ENCODE measurements around the gene MRPS9. TPM values are rescaled to one million over a fixed set of nuclear protein-coding genes. Genes with fewer than 3 reads are reported as not detected.

MRPS9 gene
- total RNA-seq, 4 donors from 2014 or later = 34.9 to 79.5 (median 38.6) TPM

- peaks cover 0 to 3% of the 10 kb centered on the region in 2 donors for H3K4me1 ChIP-seq
- peaks cover 26 to 34% (median 30%) of the 10 kb centered on the region in 3 donors for H3K27me3 ChIP-seq
- H3K36me3 ChIP-seq = no peaks in the 10 kb centered on the region
- no peak overlapping the region for H3K4me3 ChIP-seq
- ATAC-seq (no peak), DNase-seq (no peak)
- no peak overlapping the region for H3K27ac ChIP-seq
- intact Hi-C loops (cut with DNase I; ENCODE audit: low total_unique reads) = no loop called here
- TF ChIP-seq POLR2A (IDR thresholded peaks at IDR 0.05) (no peak), CTCF (IDR thresholded peaks at IDR 0.05 in 4 of 5, conservative IDR thresholded peaks at IDR 0.05 in 1 of 5) (no peak)
- no peaks in the 10 kb centered on the region for H3K9me3 ChIP-seq
- in situ Hi-C loops (cut with MboI; ENCODE audit: low sequenced_read_pairs in 4 of 4) = no loop called here
Measured at GRCh38 chr2:105143094-105143466, 105.2 kb downstream of the MRPS9 start.

GRCh38 chr2:105143467-105144151 is 105.7 kb downstream of the MRPS9 start:
- no peak for DNase-seq
- Histone ChIP-seq H3K27ac (no peak overlapping the region), H3K36me3 (no peaks in the 10 kb centered on the region), H3K4me1 (peaks cover 0 to 3% of the 10 kb centered on the region in 2 donors), H3K27me3 (peaks cover 26 to 34% (median 30%) of the 10 kb centered on the region in 3 donors), H3K4me3 (peak overlapping the region in 1 of 4 donors; percentile 17), H3K9me3 (no peaks in the 10 kb centered on the region)
- TF ChIP-seq POLR2A (IDR thresholded peaks at IDR 0.05) (no peak), CTCF (IDR thresholded peaks at IDR 0.05 in 4 of 5, conservative IDR thresholded peaks at IDR 0.05 in 1 of 5) (no peak)
- intact Hi-C loops (cut with DNase I; ENCODE audit: low total_unique reads) (no loop called here), in situ Hi-C loops (cut with MboI; ENCODE audit: low sequenced_read_pairs in 4 of 4) (no loop called here)
- no peak for ATAC-seq

GRCh38 chr2:105144152-105144940 is 106.5 kb downstream of the MRPS9 start:
- ATAC-seq (no peak), DNase-seq (no peak)
- H3K27ac ChIP-seq = no peak overlapping the region
- H3K4me3 ChIP-seq = no peak overlapping the region
- intact Hi-C loops (cut with DNase I; ENCODE audit: low total_unique reads) = no loop called here
- peaks cover 0 to 3% of the 10 kb centered on the region in 2 donors for H3K4me1 ChIP-seq
- in situ Hi-C loops (cut with MboI; ENCODE audit: low sequenced_read_pairs in 4 of 4) = no loop called here
- no peaks in the 10 kb centered on the region for H3K36me3 ChIP-seq
- no peaks in the 10 kb centered on the region for H3K9me3 ChIP-seq
- H3K27me3 ChIP-seq = peaks cover 26 to 34% (median 30%) of the 10 kb centered on the region in 3 donors
- no peak for TF ChIP-seq POLR2A (IDR thresholded peaks at IDR 0.05)
- no peak for TF ChIP-seq CTCF (IDR thresholded peaks at IDR 0.05 in 4 of 5, conservative IDR thresholded peaks at IDR 0.05 in 1 of 5)

- H3K27me3 ChIP-seq = peaks cover 26 to 34% (median 30%) of the 10 kb centered on the region in 3 donors
- intact Hi-C loops (cut with DNase I; ENCODE audit: low total_unique reads) = no loop called here
- no peak overlapping the region for H3K27ac ChIP-seq
- no peak for DNase-seq
- H3K4me1 ChIP-seq = peaks cover 0 to 3% of the 10 kb centered on the region in 2 donors
- no peak for ATAC-seq
- H3K4me3 ChIP-seq = no peak overlapping the region
- in situ Hi-C loops (cut with MboI; ENCODE audit: low sequenced_read_pairs in 4 of 4) = no loop called here
- no peaks in the 10 kb centered on the region for H3K9me3 ChIP-seq
- TF ChIP-seq POLR2A (IDR thresholded peaks at IDR 0.05) = no peak
- no peaks in the 10 kb centered on the region for H3K36me3 ChIP-seq
Measured at GRCh38 chr2:105144941-105145300, 107.1 kb downstream of the MRPS9 start.

GRCh38 chr2:105149272-105149671 is 111.4 kb downstream of the MRPS9 start:
- H3K36me3 ChIP-seq = no peaks in the 10 kb centered on the region
- in situ Hi-C loops (cut with MboI; ENCODE audit: low sequenced_read_pairs in 4 of 4) = no loop called here
- H3K4me3 ChIP-seq = no peak overlapping the region
- no peak overlapping the region for H3K27ac ChIP-seq
- ATAC-seq = no peak
- H3K9me3 ChIP-seq = no peaks in the 10 kb centered on the region
- no peak for DNase-seq
- peaks cover 18 to 23% (median 22%) of the 10 kb centered on the region in 3 donors for H3K27me3 ChIP-seq
- no peaks in the 10 kb centered on the region for H3K4me1 ChIP-seq
- TF ChIP-seq POLR2A (IDR thresholded peaks at IDR 0.05) (no peak), CTCF (IDR thresholded peaks at IDR 0.05 in 4 of 5, conservative IDR thresholded peaks at IDR 0.05 in 1 of 5) (no peak)
- intact Hi-C loops (cut with DNase I; ENCODE audit: low total_unique reads) = no loop called here

Data from gastrocnemius medialis (tissue), 4 donors.